Epithelial cell of proximal tubule (primary cell): ENCODE data around the gene ATF4. TPM values are rescaled to one million over a fixed set of nuclear protein-coding genes. Genes with fewer than 3 reads are reported as not detected.
A peak's percentile ranks its signal among the peaks of the same experiment; 100 is the strongest.

Experiments
- DNase-seq: peaks from one replicate; pipeline ENCODE4 v3.0.0-alpha.2; 2011; ENCODE audit warnings: low read depth
- H3K4me3 ChIP-seq: 2 replicates; pipeline ENCODE4 v1.5.1; 2011; ENCODE audit warnings: low read depth, mild to moderate bottlenecking, low read length
- total RNA-seq: library from RNA; depleted of rRNA; stranded (reverse); fragments of >200 nt; gene quantifications from 2 replicates; pipeline ENCODE4 v1.2.3, GENCODE V29; 2015
- TF ChIP-seq, protein P1 (sequence below): conservative IDR thresholded peaks from 2 replicates; pipeline ENCODE4 v1.5.1; 2012; ENCODE audit warnings: low read depth, mild to moderate bottlenecking, low read length

Gene ATF4, protein sequence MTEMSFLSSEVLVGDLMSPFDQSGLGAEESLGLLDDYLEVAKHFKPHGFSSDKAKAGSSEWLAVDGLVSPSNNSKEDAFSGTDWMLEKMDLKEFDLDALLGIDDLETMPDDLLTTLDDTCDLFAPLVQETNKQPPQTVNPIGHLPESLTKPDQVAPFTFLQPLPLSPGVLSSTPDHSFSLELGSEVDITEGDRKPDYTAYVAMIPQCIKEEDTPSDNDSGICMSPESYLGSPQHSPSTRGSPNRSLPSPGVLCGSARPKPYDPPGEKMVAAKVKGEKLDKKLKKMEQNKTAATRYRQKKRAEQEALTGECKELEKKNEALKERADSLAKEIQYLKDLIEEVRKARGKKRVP
- 294 and 415 TPM in 2 replicates for total RNA-seq

DNA sequence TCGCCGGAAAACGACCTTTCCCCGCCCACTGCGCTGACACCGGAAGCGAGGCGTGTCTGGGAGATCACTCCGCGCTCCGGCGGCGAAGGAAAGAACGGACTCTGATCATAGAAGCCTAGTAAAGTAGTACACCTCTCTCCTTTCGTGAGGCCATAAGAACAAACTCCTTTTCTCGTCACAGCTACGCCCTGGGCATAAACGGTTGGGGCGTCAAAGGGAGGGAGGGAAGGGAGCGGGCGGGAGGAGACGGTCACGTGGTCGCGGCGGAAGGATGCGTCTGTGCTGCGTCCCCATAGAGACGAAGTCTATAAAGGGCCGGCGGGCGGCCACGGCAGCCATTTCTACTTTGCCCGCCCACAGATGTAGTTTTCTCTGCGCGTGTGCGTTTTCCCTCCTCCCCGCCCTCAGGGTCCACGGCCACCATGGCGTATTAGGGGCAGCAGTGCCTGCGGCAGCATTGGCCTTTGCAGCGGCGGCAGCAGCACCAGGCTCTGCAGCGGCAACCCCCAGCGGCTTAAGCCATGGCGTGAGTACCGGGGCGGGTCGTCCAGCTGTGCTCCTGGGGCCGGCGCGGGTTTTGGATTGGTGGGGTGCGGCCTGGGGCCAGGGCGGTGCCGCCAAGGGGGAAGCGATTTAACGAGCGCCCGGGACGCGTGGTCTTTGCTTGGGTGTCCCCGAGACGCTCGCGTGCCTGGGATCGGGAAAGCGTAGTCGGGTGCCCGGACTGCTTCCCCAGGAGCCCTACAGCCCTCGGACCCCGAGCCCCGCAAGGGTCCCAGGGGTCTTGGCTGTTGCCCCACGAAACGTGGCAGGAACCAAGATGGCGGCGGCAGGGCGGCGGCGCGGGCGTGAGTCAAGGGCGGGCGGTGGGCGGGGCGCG is at the start of gene ATF4:
Gene ATF4 (plus strand): TSS at position 337 of the 880 bp plus-strand sequence. CDS start 884 bp downstream, outside the sequence.
- DNase-seq: peak; percentile 95
- H3K4me3 ChIP-seq: peak within 1 kb of the TSS; percentile 100
- TF ChIP-seq, protein P1, sequence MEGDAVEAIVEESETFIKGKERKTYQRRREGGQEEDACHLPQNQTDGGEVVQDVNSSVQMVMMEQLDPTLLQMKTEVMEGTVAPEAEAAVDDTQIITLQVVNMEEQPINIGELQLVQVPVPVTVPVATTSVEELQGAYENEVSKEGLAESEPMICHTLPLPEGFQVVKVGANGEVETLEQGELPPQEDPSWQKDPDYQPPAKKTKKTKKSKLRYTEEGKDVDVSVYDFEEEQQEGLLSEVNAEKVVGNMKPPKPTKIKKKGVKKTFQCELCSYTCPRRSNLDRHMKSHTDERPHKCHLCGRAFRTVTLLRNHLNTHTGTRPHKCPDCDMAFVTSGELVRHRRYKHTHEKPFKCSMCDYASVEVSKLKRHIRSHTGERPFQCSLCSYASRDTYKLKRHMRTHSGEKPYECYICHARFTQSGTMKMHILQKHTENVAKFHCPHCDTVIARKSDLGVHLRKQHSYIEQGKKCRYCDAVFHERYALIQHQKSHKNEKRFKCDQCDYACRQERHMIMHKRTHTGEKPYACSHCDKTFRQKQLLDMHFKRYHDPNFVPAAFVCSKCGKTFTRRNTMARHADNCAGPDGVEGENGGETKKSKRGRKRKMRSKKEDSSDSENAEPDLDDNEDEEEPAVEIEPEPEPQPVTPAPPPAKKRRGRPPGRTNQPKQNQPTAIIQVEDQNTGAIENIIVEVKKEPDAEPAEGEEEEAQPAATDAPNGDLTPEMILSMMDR: no peak

DNA sequence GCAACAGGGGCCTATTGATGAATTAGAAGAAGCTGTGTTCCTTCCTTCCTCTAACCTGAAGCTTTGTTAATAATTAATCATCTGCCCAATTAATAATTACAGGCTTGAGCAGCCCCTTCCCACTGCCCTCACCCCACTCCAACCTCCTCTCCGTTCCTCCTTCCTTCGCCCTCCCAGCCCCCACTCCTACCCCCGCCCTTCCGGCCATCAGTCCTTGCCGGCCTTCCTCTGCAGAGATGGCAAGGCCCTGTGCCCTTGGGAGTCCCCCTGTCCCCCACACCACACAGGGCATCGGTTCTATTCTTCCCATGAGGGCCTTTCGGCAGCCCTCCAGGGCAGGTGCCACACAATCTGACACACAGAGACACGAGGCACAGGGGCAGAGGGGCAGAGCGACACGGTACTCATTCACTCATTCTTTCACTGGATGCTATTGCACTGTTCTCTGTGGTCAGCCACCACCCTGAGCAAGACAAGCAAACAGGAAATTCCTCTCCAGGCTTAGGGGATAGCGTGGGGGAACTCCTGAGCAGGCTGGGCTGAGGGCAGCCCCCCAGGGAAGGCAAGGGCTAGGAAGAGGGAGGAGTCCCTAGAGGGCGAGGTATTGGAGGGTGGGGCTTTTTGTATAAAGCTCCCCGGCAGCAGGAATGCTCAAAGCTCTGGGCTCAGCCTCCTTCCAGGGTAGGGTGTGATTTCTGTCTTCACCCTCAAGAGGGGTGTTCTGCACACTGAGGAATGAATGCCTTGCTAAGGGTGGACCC is 48.8 kb upstream of the ATF4 start:
- TF ChIP-seq, protein P1: no peak
- DNase-seq: peak; percentile 58
- peak overlapping the region; percentile 59 for H3K4me3 ChIP-seq

DNA sequence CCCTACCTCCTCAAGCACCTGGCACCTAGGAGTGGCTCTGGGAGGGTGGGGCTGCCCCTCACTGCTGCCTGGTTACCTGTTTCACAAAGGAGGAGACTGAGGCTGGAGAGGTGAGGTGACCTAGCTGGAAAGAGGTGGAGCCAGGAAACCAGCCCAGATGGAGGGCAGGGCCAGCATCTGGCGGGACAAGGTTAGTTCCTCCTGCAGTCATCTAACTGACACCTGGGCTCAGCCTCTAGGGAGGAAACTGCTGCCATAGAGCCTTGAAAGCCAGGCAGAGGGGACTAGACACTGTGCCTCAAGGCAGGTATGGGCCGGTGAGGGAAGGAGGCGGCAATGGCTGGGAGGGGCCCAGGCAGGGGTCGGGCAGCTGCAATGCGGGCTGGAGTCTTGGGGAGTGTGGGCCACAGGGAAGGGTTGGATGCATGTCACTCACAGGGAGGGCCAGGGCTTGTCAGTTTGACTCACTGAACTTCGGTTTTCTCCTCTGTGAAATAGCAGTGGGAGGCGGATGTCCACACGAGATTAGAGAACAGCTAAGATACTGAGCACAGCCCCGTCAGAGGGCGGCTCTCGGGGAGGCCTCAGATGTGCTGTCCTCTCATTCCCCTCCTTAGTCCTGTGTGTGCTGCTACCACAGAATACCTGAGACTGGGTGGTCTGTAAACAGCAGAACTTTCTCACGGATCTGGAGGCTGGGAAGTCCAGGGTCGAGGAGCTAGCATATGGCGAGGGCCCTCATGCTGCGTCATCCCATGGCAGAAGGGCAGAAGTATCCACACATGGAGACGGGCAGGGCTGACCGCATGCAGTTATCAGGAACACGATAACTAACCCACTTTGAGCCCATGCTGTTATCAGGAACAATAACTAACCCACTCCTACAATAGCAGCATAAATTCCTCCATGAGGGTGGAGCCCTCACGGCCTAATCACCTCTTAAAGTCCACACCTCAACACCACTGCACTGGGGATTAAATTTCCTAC is 47.5 kb upstream of the ATF4 start:
- no peak for DNase-seq
- TF ChIP-seq, protein P1: no peak
- H3K4me3 ChIP-seq: no peak overlapping the region

DNA sequence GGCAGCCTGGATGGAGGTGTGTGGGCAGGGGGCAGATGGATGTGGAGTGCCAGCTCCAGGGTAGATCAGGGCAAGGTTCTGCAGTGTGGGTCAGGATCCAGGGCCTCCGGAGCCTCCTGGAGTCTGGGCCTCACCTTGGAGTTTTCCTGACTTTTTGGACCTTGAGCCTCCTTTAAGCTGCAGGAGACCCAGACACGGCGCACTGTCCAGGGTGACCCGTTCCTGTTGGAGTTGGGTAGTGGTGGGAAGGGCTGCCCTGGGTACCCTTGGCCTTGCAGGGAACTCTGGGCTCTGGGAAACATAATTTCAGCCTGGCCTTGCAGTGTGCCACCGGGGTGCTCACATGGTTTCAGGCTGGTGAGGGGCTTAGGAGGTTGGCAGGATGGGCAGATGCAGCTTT is 46.5 kb upstream of the ATF4 start:
- no peak overlapping the region for H3K4me3 ChIP-seq
- no peak for DNase-seq
- TF ChIP-seq, protein P1: no peak

DNA sequence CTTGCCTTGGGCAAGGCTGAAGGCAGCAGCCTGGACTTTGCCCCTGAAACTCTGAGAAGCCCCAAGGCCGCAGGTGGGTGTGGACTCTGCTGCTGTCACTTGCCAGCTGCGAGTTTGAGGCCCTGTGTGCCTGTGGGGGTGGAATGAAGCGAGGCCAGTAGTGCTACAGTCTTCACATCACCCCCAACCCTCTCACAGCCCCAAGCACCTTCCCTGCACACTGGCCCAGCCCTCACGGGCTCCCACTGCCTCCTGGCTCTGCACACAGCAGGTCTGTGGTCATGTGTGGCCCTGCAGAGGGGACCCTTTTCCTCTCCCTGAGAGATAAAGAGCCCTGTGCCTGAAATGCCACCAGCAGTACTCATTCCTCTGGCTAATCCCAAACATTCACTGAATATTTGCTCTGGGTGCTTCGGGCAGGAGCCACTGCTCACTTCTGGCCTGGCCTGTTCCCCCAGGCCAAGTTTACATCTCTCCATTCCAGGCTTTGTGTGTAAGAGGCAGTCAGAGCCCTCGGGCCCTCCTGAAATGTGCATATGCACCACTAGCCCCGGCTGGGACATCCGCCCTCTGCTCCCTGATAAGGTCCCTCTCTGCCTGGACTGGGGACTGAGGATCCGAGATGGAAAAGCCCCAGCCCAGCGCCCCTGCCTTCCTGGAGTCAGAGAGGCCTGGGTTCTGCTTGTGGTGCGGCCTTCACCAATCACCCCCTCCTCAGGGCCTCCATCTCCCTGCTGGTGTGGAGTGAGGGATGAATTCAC is 45.8 kb upstream of the ATF4 start:
- no peak for DNase-seq
- TF ChIP-seq, protein P1: no peak
- H3K4me3 ChIP-seq: no peak overlapping the region
